ENCODE results near the gene MYO5B. TPM values are rescaled to one million over a fixed set of nuclear protein-coding genes. Genes with fewer than 3 reads are reported as not detected.
A peak's percentile ranks its signal among the peaks of the same experiment; 100 is the strongest.
"Not testable (repeated sequence)": the region's sequence is repeated elsewhere in the genome, so short reads cannot be mapped to it uniquely, and the experiment has no call there.

Gene MYO5B
- total RNA-seq, 4 donors from 2014 or later: 53.1 to 74.8 (median 55.2) TPM

GRCh38 chr18:50096766-50097435 is 98.0 kb downstream of the MYO5B start:
- peak in 1 of 2 donors; percentile 75 for DNase-seq (ENCODE audit: low spot score in 2 of 2)
- intact Hi-C loops (cut with DNase I; ENCODE audit: low total_unique reads): no loop called here
- H3K4me3 ChIP-seq (ENCODE audit: low read depth, poor library complexity, severe bottlenecking): no peak overlapping the region
- TF ChIP-seq POLR2A (IDR thresholded peaks at IDR 0.05): no peak
- TF ChIP-seq, protein P1, sequence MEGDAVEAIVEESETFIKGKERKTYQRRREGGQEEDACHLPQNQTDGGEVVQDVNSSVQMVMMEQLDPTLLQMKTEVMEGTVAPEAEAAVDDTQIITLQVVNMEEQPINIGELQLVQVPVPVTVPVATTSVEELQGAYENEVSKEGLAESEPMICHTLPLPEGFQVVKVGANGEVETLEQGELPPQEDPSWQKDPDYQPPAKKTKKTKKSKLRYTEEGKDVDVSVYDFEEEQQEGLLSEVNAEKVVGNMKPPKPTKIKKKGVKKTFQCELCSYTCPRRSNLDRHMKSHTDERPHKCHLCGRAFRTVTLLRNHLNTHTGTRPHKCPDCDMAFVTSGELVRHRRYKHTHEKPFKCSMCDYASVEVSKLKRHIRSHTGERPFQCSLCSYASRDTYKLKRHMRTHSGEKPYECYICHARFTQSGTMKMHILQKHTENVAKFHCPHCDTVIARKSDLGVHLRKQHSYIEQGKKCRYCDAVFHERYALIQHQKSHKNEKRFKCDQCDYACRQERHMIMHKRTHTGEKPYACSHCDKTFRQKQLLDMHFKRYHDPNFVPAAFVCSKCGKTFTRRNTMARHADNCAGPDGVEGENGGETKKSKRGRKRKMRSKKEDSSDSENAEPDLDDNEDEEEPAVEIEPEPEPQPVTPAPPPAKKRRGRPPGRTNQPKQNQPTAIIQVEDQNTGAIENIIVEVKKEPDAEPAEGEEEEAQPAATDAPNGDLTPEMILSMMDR (IDR thresholded peaks at IDR 0.05): no peak
- 87 to 88% methylated on average over 3 of the region's 3 CpGs for WGBS, 2 donors

DNA sequence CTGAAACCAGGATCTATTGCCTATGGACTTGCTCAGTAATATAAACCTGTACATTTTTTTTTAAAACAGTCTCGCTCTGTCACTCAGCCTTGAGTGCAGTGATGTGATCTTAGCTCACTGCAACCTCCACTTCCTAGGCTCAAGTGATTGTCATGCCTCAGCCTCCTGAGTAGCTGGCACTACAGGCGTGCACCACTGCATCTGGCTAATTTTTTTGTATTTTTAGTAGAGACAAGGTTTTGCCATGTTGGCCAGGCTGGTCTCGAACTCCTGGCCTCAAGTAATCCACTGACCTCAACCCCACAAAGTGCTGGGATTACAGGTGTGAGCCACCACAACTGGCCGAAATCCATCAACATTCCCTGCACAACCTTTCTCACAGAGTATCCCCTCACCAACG is 100.2 kb downstream of the MYO5B start:
- 87 to 94% methylated on average over 5 of the region's 5 CpGs for WGBS, 2 donors
- DNase-seq (ENCODE audit: low spot score in 2 of 2): peak in 1 of 2 donors; percentile 50
- intact Hi-C loops (cut with DNase I; ENCODE audit: low total_unique reads); H3K4me3 ChIP-seq (ENCODE audit: low read depth, poor library complexity, severe bottlenecking): not testable (repeated sequence)

DNA sequence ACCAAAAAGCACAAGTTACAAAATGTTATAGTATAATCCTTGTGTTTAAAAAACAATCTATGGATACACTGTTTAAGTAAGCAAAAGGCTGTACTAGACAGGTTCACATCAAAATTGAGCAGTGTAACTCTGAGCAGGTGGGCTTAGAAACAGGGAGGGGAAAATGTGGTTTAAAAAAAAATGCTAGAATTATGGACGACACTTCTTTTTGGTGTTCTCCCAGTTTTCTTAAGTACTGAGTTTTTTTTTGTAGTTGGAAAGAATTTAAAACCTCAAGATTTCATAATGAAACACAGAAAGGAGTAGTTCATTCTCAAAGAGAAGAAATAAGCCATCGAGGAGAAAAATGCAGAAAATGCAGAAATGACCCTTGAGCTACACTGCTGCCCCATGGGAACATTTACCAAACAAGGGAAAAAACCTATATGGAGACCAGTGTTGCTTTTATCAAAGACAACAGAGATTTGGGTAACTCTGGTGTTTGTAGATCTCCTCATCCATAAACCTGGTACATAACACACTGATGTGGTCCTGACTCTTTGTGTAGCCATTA is 100.7 kb downstream of the MYO5B start:
- TF ChIP-seq, protein P1 (IDR thresholded peaks at IDR 0.05): no peak
- no peak for TF ChIP-seq POLR2A (IDR thresholded peaks at IDR 0.05)
- 44 to 58% methylated on average over 2 of the region's 2 CpGs for WGBS, 2 donors
- DNase-seq (ENCODE audit: low spot score in 2 of 2): no peak
- intact Hi-C loops (cut with DNase I; ENCODE audit: low total_unique reads): no loop called here
- H3K4me3 ChIP-seq (ENCODE audit: low read depth, poor library complexity, severe bottlenecking): no peak overlapping the region

DNA sequence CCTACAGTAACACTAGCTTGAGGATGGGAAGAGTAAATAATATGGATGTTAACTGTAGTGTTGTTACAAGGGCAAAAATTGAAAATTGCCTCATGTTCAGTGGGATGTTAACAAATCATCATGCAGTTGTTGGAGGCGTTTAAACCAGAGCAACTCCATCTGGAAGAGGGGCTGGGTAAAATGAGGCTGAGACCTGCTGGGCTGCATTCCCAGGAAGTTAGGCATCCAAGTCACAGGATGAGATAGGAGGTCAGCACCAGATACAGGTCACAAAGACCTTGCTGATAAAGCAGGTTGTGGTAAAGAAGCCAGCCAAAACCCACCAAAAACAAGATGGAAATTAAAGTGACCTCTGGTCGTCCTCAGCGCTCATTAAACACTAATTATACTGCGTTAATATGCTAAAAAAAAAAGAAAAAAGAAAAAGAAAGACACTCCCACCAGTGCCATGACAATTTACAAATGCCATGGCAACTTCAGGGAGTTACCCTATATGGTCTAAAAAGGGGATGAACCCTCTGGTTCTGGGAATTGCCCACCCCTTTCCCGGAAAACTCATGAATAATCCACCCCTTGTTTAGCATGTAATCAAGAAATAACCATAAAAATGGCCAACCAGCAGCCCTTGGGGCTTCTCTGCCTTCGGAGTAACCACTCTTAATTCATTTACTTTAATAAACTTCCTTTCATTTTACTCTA is 101.4 kb downstream of the MYO5B start:
- 75 to 77% methylated on average over 6 of the region's 6 CpGs for WGBS, 2 donors
- TF ChIP-seq, protein P1 (IDR thresholded peaks at IDR 0.05): no peak
- no peak for TF ChIP-seq POLR2A (IDR thresholded peaks at IDR 0.05)
- no peak overlapping the region for H3K4me3 ChIP-seq (ENCODE audit: low read depth, poor library complexity, severe bottlenecking)
- intact Hi-C loops (cut with DNase I; ENCODE audit: low total_unique reads): no loop called here
- peak in 1 of 2 donors; percentile 29 for DNase-seq (ENCODE audit: low spot score in 2 of 2)

DNA sequence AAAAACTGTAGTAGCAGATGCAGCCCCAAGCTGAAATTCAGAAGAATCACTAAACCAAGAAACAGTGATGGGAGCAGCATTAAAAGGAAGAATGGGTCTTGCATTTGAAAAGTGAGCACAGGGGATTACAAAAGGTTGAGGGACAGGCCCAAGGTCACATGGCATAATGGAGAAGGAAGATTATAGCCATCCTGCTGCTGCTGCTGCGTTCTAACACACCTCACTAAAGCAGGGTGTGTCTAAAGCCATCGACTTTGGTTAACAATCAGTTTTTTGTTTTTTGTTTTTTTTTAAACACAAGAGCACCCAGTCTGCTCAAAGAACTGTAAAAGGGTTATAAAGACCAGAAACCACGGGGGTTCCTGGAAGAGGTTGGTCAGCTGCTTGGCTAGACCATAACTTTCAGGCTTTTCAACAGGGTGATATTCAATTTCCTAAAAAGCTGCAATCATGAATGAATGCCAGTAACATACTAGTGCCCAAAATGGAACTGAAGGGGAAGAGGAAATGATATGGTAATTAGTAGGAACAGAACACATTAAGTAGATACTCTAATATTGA is 102.6 kb downstream of the MYO5B start:
- no peak for DNase-seq (ENCODE audit: low spot score in 2 of 2)
- 32 to 36% methylated on average over 3 of the region's 3 CpGs for WGBS, 2 donors
- intact Hi-C loops (cut with DNase I; ENCODE audit: low total_unique reads): no loop called here

More for the DNA sequence above, 102.6 kb downstream of the MYO5B start:
- H3K4me3 ChIP-seq (ENCODE audit: low read depth, poor library complexity, severe bottlenecking): no peak overlapping the region
- TF ChIP-seq, protein P1 (IDR thresholded peaks at IDR 0.05): no peak
- no peak for TF ChIP-seq POLR2A (IDR thresholded peaks at IDR 0.05)

All from lower leg skin (tissue), 4 donors.